ENCODE data around the gene TBC1D21.

TBC1D21 gene

DNA sequence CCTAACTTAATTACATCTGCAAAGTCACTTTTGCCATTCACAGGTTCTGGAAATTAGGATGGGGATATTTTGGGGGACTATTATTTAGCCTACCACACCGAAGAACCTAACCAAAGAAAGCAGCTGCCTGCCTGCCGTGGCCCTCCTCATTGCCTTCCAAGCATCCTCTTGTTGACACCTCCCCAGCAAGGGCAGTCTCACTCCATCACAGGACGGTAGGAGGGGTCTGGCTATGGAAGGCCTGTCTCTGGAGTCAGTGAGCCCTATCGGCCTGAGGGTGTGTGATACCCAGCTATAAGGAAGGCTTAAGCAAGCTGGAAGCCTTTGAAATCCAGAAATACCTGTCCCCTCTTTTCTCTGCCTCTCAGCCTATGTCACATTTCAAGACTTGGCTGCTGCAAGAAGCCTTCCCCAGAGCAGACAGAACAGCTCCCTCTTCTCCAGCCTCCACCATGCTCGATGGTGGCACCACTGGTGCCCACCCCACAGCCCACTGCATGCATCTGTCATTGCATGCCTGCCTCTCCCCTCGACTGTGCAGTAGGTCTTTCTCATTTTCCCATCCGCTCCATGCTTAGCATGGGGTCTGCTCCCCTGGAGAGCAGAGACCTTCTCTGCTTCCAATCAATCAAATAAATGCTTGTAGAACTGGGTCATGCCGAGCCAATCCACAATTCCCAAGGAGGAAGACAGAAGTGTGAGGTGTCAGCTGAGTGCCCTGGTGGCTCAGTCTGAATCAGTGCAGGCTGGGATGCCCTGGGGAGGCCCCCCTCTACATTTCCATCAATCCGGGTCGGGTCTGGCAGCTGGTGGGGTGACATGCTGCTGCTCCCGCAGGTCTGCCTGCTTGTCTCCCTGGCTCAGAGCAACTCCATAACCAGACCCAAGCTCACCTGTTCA lies 29.0 kb downstream of the TBC1D21 start:
- no peaks in the 10 kb centered on the region for H3K36me3 Mint-ChIP-seq (ENCODE audit: insufficient read depth)
- DNase-seq (no peak), ATAC-seq (replicated peaks) (no peak)
- no peak overlapping the region for H3K4me3 Mint-ChIP-seq
- no peaks in the 10 kb centered on the region for H3K27me3 Mint-ChIP-seq
- H3K9me3 Mint-ChIP-seq = no peaks in the 10 kb centered on the region
- peak overlapping the region in 1 of 2 donors; percentile 39 for H3K27ac Mint-ChIP-seq
- H3K4me1 Mint-ChIP-seq (ENCODE audit: low read depth in 2 of 2) = peaks cover 0 to 1% of the 10 kb centered on the region in 2 donors

DNA sequence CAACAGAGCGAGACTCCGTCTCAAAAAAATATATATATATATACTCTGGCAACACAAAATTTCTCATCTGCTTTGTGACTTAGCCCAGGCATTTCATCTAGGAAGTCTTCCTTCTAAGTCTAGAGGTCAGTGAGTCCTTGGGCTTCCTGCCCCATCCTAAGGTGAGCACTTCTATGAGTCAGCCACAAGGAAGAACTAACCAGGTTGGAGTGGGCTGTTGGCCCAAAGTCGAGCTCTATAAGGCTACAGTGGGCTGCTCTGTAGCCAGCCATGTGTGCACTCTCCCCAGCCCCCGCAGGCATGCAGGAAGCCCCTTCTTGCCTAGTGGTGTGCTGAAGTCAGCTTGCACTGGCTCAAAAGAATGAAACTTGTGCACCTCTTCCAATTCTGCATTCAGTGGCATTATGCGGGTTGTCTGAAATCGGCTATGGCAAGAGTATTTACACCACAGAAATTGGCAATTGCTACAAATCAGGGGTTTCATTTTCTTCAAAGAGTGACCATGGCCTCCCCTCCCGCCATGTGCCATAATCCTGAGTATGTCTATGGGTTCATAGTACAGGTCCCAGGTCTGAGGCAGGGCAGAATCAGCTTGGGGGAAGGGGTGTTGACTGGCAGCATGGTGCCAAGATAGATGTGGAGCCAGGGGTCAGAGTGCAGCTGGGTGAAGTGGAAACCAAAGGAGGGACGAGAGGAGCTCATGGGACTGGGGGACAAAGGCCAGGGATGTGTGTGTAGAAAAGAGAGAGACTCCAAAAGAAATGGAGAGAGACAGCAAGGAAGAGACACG lies 30.9 kb downstream of the TBC1D21 start:
- ATAC-seq (replicated peaks) = no peak
- Mint-ChIP-seq H3K27me3 (no peaks in the 10 kb centered on the region), H3K9me3 (no peaks in the 10 kb centered on the region), H3K27ac (no peak overlapping the region), H3K36me3 (ENCODE audit: insufficient read depth) (no peaks in the 10 kb centered on the region), H3K4me1 (ENCODE audit: low read depth in 2 of 2) (no peaks in the 10 kb centered on the region), H3K4me3 (no peak overlapping the region)
- no peak for DNase-seq

DNA sequence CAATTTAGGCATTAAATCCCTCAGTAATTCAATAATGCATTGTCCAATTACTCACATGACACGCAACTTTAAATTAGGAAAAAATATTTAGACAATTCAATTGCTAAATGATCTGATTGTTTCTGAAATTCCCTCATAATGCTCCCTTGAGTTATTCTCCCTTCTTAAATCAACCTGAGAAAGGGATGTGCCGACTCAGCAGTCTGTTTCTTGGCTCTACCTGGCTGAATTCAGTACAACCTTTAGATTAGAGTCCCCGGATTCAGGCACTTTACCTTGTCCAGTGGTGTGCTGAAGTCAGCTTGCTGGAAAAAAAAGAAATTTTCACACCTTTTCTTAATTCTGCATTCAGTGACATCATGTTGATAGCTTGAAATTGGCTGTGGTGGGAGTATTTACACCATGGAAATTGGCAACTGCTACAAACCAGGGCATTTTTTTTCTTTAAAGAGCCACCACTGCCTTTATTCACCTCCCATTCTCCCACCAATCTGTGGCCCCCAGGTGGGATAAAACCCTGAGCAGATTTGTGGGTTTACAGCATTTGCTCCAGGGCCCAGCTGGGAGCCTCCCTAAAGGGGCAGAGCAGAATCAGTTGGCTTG lies 32.0 kb downstream of the TBC1D21 start:
- Mint-ChIP-seq H3K27ac (no peak overlapping the region), H3K27me3 (no peaks in the 10 kb centered on the region), H3K4me1 (ENCODE audit: low read depth in 2 of 2) (no peaks in the 10 kb centered on the region), H3K36me3 (ENCODE audit: insufficient read depth) (no peaks in the 10 kb centered on the region), H3K9me3 (no peaks in the 10 kb centered on the region), H3K4me3 (no peak overlapping the region)
- no peak for ATAC-seq (replicated peaks)
- DNase-seq = no peak

DNA sequence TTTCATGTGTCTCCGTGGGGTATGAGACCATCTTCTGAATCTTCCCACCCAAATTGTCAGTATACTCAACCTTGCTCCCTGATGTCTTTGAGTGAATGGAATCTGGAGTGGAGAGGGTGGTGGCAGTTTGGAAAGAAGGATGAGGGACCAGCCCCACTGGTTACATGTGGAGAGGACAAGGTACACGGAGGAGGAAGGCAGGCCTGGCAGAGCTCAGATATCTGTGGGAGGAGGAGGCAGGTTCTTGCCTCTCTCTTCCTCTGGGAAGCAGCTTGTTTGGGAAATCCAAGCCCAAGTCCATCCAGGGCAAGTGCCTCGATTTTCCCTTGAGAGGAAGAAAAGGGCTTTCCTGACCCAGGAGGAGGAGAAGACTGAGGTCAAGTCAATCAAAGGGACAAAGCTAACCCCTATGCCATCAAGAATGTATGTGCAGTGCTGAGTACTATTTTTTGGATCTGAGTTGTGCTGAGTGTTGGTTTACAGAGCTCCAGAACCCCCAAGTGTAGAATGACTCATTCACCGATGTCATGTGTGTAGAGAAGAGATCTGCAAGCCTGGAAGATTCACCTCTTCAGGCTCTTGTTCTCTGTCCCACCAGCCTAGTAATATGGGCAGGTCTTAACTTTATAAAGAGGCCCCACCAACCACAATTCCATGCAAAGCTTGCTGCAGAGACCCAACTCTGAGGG lies 33.1 kb downstream of the TBC1D21 start:
- H3K27ac Mint-ChIP-seq = peak overlapping the region in 1 of 2 donors; percentile 35
- no peak for DNase-seq

DNA sequence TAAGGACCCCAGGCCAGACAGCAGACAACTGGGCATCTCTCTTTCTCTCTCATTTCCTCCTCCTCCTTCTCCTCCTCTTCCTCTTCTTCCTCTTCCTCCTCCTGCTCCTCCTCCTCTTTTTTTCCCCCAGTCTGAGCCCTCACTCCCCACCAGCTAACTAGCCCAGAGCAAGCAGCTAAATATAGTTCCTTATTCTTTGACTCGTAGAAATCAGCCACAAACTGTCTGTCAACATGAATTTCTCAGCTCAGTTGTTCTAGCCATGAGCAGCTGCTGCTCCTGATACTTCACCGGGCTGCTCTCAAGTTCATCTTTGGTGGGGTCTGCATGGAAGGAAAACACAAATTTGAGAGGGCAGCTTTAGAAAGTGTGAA lies 33.7 kb downstream of the TBC1D21 start:
- H3K27ac Mint-ChIP-seq = peak overlapping the region in 1 of 2 donors; percentile 35
- no peaks in the 10 kb centered on the region for H3K9me3 Mint-ChIP-seq
- no peak for DNase-seq
- H3K27me3 Mint-ChIP-seq = no peaks in the 10 kb centered on the region
- no peak overlapping the region for H3K4me3 Mint-ChIP-seq
- H3K36me3 Mint-ChIP-seq (ENCODE audit: insufficient read depth) = peaks cover 3% of the 10 kb centered on the region
- no peaks in the 10 kb centered on the region for H3K4me1 Mint-ChIP-seq (ENCODE audit: low read depth in 2 of 2)
- ATAC-seq (replicated peaks) = no peak

More for the DNA sequence above, 33.1 kb downstream of the TBC1D21 start:
- no peak for ATAC-seq (replicated peaks)
- Mint-ChIP-seq H3K36me3 (ENCODE audit: insufficient read depth) (no peaks in the 10 kb centered on the region), H3K27me3 (no peaks in the 10 kb centered on the region), H3K9me3 (no peaks in the 10 kb centered on the region), H3K4me1 (ENCODE audit: low read depth in 2 of 2) (no peaks in the 10 kb centered on the region), H3K4me3 (no peak overlapping the region)

DNA sequence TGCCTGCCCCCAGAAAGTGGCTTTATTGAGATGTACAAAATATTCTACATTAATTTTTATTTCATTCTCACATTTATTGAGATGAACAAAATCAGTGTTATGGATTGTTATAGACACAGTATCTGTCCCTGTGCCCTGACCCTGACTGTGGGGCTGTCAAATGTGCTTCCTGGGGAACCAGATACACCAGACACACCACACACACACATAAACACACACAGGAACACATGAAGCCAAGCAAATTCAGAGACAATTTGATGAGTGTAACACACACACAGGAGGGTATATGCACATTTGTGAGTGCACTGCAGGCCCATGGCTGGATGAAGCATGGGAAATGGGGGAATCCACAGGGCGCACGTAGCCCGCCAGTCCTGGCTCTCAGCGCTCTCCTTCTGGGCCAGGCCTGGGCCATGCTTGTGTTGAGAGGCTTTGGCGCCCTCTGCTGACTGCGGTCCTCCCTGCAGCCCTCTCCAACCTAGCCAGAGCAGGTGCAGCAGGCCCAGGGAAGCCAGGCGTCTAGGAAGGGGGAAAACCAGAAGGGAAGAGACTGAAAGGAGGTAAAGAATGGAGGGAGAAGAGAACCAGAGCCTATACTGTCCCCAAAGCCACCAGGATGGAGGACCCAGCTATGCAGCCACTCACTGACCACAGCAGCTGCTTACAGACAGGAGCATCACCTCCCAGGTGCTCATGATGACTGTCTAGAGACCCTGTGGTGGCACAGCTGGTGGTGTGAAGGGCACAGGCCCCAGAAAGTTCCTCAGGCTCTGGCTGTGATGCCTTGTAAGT lies 34.9 kb downstream of the TBC1D21 start:
- Mint-ChIP-seq H3K4me3 (no peak overlapping the region), H3K27ac (no peak overlapping the region), H3K4me1 (ENCODE audit: low read depth in 2 of 2) (no peaks in the 10 kb centered on the region), H3K9me3 (no peaks in the 10 kb centered on the region), H3K36me3 (ENCODE audit: insufficient read depth) (peaks cover 3% of the 10 kb centered on the region), H3K27me3 (no peaks in the 10 kb centered on the region)
- DNase-seq = peak; percentile 66 to 74 (median 71)
- peak; percentile 99 for ATAC-seq (replicated peaks)

DNA sequence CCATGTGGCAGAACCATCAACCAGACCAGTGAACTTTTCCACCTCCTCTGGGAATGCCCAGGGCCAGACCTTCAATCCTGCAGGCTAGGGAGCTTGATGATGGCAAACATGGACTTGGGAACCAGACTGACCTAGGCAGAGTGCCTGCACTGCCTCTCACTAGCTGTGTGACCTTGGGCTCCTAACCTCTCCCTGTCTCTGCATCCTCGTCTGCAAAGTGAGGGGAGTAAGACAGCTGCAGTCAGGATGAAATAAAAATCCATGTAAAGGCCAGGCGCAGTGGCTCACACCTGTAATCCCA lies 35.4 kb downstream of the TBC1D21 start:
- Mint-ChIP-seq H3K27ac (no peak overlapping the region), H3K36me3 (ENCODE audit: insufficient read depth) (peaks cover 3% of the 10 kb centered on the region), H3K4me3 (no peak overlapping the region), H3K27me3 (no peaks in the 10 kb centered on the region), H3K4me1 (ENCODE audit: low read depth in 2 of 2) (peaks cover 0 to 3% of the 10 kb centered on the region in 2 donors), H3K9me3 (no peaks in the 10 kb centered on the region)
- ATAC-seq (replicated peaks) = no peak
- no peak for DNase-seq

DNA sequence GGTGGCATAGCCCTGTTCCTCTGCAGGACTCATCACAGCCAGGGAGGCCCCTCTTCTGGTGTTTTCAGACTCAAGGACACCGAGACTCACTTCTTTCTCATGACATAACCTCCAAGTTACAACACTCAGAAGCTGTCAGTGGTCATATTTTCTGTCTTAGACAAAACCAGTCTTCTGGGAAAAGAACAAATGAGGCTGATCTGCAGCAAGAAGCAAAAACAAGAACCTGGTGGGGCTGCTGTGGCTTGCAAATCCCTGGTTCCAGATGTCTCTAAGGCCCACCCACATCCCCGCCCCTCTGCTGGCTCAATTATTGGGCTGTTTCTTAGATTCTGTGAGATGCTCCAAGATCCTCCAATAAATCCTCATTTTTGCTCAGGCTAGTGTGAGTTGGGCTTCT lies 36.3 kb downstream of the TBC1D21 start:
- ATAC-seq (replicated peaks) (no peak), DNase-seq (no peak)
- Mint-ChIP-seq H3K36me3 (ENCODE audit: insufficient read depth) (peaks cover 3% of the 10 kb centered on the region), H3K27ac (no peak overlapping the region), H3K4me1 (ENCODE audit: low read depth in 2 of 2) (peaks cover 8 to 12% of the 10 kb centered on the region in 2 donors), H3K27me3 (no peaks in the 10 kb centered on the region), H3K4me3 (no peak overlapping the region), H3K9me3 (no peaks in the 10 kb centered on the region)

DNA sequence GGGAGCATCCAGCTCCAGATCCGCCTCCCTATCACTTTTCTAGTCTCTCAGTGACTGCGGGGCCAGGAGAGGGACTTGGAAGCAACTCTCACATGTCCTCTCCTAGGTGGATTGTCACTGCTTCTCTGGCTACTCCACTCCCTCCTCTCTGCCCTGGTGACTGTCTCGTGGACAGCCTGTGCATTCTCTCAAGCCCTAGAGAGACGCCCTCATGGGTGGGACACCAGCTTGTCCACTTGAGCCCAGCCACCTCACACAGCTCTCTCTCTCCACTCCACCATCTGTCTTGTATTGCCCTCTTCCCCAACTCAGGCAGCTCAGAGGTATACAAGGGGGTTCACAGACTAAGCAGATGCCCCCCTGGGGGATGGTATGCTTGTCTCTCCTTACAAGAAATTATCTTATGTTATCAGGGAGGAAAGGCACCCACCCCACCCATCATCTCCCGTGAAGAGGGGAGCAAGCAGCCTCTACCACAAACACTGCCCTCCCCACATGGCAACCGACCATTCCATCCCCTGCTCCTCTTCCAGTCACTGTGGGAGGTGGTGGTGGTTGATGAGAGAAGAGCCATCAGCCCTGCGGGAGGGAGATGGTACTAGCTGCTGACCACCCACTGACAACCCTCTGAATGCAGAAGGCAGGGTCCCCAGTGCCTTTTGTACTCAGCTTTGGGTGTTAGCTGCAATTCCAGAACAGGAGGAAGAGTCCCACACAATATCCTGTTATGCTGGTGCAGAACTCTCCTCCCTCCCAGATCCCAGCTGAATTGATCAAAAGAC lies 37.3 kb downstream of the TBC1D21 start:
- ATAC-seq (replicated peaks) = no peak
- H3K4me1 Mint-ChIP-seq (ENCODE audit: low read depth in 2 of 2) = peaks cover 12% of the 10 kb centered on the region in 2 donors
- H3K27me3 Mint-ChIP-seq = no peaks in the 10 kb centered on the region
- H3K36me3 Mint-ChIP-seq (ENCODE audit: insufficient read depth) = peaks cover 3% of the 10 kb centered on the region
- no peak overlapping the region for H3K4me3 Mint-ChIP-seq
- peak overlapping the region in 1 of 2 donors; percentile 33 for H3K27ac Mint-ChIP-seq
- no peak for DNase-seq
- H3K9me3 Mint-ChIP-seq = no peaks in the 10 kb centered on the region

DNA sequence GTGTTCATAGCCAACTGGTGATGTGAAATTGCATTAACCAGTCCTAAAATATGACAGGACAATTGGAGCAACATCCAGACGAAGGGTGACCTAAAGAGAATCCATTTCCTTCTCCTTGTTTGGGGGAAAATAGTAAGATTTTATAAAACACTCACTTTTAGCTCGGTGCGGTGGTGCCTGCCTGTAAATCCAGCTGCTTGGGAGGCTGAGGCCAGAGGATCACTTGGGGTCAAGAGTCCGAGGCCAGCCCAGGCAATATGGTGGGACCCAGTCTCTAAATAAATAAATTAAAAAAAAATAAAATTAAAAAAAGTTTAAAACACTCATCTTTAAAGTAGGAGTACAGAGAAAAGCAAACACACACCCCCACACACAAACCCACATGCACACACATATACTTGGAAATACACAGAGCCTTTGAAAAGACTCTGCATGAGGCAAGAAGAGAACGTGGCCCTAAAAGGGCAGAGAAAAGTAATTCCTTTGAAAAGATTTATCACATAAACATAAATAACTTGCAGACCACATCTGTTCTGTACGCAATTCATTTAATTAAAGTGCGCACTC lies 38.7 kb downstream of the TBC1D21 start:
- Mint-ChIP-seq H3K4me1 (ENCODE audit: low read depth in 2 of 2) (peaks cover 12% of the 10 kb centered on the region in 2 donors), H3K27me3 (no peaks in the 10 kb centered on the region), H3K4me3 (no peak overlapping the region), H3K27ac (no peak overlapping the region), H3K36me3 (ENCODE audit: insufficient read depth) (peaks cover 6% of the 10 kb centered on the region), H3K9me3 (no peaks in the 10 kb centered on the region)
- no peak for ATAC-seq (replicated peaks)
- DNase-seq = no peak

DNA sequence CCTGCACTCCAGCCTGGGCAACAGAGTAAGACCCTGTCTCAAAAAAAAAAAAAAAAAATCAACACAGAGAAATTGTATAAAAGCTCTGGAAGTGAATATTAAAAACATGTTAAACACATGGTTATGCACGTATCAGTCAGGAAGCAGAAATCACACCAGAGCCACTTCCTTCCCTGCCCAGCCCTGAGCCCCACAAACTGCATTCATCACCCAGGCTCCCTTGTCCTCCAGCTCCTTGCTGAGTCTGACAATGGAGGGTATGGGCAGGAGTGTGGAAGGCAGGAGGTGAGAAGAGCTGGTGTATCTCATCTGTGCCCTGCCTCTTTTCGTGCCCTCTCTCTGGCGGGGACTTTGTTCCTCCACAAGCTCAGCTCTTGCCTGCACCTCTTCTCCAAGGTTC lies 40.8 kb downstream of the TBC1D21 start:
- DNase-seq (no peak), ATAC-seq (replicated peaks) (peak; percentile 87)
- H3K4me3 Mint-ChIP-seq = no peak overlapping the region
- H3K9me3 Mint-ChIP-seq = no peaks in the 10 kb centered on the region
- H3K4me1 Mint-ChIP-seq (ENCODE audit: low read depth in 2 of 2) = peaks cover 12% of the 10 kb centered on the region in 2 donors
- no peaks in the 10 kb centered on the region for H3K27me3 Mint-ChIP-seq
- peak overlapping the region in 1 of 2 donors; percentile 93 for H3K27ac Mint-ChIP-seq
- peaks cover 12% of the 10 kb centered on the region for H3K36me3 Mint-ChIP-seq (ENCODE audit: insufficient read depth)

DNA sequence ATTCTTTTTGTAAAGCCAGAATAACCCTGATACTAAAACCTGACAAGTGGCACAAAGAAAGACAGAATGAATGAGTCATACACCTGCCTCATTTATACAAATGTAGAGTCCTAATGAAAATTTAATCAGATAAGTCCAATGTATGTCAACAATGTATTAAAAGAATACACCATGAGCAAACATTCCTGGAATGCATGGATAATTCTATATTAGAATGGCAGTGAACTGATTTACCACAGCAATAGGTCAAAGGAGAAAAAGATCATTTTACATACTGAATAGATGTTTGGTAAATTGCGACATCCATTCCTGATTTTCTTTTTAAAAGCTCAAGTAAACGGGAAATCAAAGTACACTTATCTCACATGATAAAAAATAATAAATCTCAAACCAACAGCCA lies 41.7 kb downstream of the TBC1D21 start:
- Mint-ChIP-seq H3K36me3 (ENCODE audit: insufficient read depth) (peaks cover 12% of the 10 kb centered on the region), H3K4me1 (ENCODE audit: low read depth in 2 of 2) (peaks cover 12 to 13% of the 10 kb centered on the region in 2 donors)

More for the DNA sequence above, 41.7 kb downstream of the TBC1D21 start:
- no peak overlapping the region for H3K4me3 Mint-ChIP-seq
- no peaks in the 10 kb centered on the region for H3K27me3 Mint-ChIP-seq
- no peak overlapping the region for H3K27ac Mint-ChIP-seq
- no peak for ATAC-seq (replicated peaks)
- no peaks in the 10 kb centered on the region for H3K9me3 Mint-ChIP-seq
- DNase-seq = no peak

Measured in effector memory CD8-positive, alpha-beta T cell (primary cell).